ENCODE results near the gene SRPX.

- TF ChIP-seq POLR2AphosphoS5 (IDR thresholded peaks at IDR 0.05; ENCODE audit: borderline replicate concordance, low read depth, low read length) (no peak), EZH2 (IDR thresholded peaks at IDR 0.05) (no peak), FOXP2 (optimal IDR thresholded peaks at IDR 0.05; ENCODE audit: control extremely low read depth, extremely low read length, insufficient read depth) (no peak)
Measured at GRCh38 chrX:38236901-38237615, 16.4 kb upstream of the SRPX start.

All from SK-N-MC (cell line).